T-helper 22 cell (primary cell): ENCODE measurements around the gene CEACAM5.
"Not testable (repeated sequence)": the region's sequence is repeated elsewhere in the genome, so short reads cannot be mapped to it uniquely, and the experiment has no call there.

Source experiments
- DNase-seq: peaks from one replicate; pipeline ENCODE4 v3.0.0-alpha.2; 2020; ENCODE audit warnings: low read depth

The CEACAM5 gene

DNA sequence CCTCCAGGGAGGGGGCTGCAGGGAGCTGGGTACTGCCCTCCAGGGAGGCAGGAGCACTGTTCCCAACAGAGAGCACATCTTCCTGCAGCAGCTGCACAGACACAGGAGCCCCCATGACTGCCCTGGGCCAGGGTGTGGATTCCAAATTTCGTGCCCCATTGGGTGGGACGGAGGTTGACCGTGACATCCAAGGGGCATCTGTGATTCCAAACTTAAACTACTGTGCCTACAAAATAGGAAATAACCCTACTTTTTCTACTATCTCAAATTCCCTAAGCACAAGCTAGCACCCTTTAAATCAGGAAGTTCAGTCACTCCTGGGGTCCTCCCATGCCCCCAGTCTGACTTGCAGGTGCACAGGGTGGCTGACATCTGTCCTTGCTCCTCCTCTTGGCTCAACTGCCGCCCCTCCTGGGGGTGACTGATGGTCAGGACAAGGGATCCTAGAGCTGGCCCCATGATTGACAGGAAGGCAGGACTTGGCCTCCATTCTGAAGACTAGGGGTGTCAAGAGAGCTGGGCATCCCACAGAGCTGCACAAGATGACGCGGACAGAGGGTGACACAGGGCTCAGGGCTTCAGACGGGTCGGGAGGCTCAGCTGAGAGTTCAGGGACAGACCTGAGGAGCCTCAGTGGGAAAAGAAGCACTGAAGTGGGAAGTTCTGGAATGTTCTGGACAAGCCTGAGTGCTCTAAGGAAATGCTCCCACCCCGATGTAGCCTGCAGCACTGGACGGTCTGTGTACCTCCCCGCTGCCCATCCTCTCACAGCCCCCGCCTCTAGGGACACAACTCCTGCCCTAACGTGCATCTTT, 7.8 kb upstream of the CEACAM5 start:
- no peak for DNase-seq

DNA sequence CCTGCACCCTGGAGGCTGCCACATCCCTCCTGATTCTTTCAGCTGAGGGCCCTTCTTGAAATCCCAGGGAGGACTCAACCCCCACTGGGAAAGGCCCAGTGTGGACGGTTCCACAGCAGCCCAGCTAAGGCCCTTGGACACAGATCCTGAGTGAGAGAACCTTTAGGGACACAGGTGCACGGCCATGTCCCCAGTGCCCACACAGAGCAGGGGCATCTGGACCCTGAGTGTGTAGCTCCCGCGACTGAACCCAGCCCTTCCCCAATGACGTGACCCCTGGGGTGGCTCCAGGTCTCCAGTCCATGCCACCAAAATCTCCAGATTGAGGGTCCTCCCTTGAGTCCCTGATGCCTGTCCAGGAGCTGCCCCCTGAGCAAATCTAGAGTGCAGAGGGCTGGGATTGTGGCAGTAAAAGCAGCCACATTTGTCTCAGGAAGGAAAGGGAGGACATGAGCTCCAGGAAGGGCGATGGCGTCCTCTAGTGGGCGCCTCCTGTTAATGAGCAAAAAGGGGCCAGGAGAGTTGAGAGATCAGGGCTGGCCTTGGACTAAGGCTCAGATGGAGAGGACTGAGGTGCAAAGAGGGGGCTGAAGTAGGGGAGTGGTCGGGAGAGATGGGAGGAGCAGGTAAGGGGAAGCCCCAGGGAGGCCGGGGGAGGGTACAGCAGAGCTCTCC, 6.9 kb upstream of the CEACAM5 start:
- DNase-seq: no peak

DNA sequence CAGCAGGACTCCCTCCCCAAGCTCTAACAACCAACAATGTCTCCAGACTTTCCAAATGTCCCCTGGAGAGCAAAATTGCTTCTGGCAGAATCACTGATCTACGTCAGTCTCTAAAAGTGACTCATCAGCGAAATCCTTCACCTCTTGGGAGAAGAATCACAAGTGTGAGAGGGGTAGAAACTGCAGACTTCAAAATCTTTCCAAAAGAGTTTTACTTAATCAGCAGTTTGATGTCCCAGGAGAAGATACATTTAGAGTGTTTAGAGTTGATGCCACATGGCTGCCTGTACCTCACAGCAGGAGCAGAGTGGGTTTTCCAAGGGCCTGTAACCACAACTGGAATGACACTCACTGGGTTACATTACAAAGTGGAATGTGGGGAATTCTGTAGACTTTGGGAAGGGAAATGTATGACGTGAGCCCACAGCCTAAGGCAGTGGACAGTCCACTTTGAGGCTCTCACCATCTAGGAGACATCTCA, 6.2 kb upstream of the CEACAM5 start:
- DNase-seq: no peak

DNA sequence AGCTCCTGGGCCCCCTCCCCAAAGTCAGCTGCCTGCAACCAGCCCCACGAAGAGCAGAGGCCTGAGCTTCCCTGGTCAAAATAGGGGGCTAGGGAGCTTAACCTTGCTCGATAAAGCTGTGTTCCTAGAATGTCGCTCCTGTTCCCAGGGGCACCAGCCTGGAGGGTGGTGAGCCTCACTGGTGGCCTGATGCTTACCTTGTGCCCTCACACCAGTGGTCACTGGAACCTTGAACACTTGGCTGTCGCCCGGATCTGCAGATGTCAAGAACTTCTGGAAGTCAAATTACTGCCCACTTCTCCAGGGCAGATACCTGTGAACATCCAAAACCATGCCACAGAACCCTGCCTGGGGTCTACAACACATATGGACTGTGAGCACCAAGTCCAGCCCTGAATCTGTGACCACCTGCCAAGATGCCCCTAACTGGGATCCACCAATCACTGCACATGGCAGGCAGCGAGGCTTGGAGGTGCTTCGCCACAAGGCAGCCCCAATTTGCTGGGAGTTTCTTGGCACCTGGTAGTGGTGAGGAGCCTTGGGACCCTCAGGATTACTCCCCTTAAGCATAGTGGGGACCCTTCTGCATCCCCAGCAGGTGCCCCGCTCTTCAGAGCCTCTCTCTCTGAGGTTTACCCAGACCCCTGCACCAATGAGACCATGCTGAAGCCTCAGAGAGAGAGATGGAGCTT, 4.7 kb upstream of the CEACAM5 start:
- DNase-seq: no peak

DNA sequence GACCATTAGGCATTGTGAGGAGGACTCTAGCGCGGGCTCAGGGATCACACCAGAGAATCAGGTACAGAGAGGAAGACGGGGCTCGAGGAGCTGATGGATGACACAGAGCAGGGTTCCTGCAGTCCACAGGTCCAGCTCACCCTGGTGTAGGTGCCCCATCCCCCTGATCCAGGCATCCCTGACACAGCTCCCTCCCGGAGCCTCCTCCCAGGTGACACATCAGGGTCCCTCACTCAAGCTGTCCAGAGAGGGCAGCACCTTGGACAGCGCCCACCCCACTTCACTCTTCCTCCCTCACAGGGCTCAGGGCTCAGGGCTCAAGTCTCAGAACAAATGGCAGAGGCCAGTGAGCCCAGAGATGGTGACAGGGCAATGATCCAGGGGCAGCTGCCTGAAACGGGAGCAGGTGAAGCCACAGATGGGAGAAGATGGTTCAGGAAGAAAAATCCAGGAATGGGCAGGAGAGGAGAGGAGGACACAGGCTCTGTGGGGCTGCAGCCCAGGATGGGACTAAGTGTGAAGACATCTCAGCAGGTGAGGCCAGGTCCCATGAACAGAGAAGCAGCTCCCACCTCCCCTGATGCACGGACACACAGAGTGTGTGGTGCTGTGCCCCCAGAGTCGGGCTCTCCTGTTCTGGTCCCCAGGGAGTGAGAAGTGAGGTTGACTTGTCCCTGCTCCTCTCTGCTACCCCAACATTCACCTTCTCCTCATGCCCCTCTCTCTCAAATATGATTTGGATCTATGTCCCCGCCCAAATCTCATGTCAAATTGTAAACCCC, 2.8 kb upstream of the CEACAM5 start:
- DNase-seq: no peak

DNA sequence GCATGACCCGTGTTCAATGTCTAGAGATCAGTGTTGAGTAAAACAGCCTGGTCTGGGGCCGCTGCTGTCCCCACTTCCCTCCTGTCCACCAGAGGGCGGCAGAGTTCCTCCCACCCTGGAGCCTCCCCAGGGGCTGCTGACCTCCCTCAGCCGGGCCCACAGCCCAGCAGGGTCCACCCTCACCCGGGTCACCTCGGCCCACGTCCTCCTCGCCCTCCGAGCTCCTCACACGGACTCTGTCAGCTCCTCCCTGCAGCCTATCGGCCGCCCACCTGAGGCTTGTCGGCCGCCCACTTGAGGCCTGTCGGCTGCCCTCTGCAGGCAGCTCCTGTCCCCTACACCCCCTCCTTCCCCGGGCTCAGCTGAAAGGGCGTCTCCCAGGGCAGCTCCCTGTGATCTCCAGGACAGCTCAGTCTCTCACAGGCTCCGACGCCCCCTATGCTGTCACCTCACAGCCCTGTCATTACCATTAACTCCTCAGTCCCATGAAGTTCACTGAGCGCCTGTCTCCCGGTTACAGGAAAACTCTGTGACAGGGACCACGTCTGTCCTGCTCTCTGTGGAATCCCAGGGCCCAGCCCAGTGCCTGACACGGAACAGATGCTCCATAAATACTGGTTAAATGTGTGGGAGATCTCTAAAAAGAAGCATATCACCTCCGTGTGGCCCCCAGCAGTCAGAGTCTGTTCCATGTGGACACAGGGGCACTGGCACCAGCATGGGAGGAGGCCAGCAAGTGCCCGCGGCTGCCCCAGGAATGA, 1.5 kb upstream of the CEACAM5 start:
- DNase-seq: peak; percentile 39

DNA sequence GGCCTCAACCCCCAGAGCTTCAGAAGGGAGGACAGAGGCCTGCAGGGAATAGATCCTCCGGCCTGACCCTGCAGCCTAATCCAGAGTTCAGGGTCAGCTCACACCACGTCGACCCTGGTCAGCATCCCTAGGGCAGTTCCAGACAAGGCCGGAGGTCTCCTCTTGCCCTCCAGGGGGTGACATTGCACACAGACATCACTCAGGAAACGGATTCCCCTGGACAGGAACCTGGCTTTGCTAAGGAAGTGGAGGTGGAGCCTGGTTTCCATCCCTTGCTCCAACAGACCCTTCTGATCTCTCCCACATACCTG, 969 bp upstream of the CEACAM5 start:
- no peak for DNase-seq

DNA sequence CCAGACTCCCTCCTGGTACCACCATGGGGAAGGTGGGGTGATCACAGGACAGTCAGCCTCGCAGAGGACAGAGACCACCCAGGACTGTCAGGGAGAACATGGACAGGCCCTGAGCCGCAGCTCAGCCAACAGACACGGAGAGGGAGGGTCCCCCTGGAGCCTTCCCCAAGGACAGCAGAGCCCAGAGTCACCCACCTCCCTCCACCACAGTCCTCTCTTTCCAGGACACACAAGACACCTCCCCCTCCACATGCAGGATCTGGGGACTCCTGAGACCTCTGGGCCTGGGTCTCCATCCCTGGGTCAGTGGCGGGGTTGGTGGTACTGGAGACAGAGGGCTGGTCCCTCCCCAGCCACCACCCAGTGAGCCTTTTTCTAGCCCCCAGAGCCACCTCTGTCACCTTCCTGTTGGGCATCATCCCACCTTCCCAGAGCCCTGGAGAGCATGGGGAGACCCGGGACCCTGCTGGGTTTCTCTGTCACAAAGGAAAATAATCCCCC, 505 bp upstream of the CEACAM5 start:
- no peak for DNase-seq

DNA sequence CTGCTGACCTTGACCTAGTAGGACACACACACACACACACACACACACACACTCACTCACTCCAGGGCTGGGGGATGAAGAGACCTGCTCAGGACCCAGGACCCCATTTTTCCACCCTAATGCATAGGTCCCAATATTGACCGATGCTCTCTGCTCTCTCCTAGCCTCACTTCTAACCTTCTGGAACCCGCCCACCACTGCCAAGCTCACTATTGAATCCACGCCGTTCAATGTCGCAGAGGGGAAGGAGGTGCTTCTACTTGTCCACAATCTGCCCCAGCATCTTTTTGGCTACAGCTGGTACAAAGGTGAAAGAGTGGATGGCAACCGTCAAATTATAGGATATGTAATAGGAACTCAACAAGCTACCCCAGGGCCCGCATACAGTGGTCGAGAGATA, 1.1 kb downstream of the CEACAM5 start:
- DNase-seq: not testable (repeated sequence)

DNA sequence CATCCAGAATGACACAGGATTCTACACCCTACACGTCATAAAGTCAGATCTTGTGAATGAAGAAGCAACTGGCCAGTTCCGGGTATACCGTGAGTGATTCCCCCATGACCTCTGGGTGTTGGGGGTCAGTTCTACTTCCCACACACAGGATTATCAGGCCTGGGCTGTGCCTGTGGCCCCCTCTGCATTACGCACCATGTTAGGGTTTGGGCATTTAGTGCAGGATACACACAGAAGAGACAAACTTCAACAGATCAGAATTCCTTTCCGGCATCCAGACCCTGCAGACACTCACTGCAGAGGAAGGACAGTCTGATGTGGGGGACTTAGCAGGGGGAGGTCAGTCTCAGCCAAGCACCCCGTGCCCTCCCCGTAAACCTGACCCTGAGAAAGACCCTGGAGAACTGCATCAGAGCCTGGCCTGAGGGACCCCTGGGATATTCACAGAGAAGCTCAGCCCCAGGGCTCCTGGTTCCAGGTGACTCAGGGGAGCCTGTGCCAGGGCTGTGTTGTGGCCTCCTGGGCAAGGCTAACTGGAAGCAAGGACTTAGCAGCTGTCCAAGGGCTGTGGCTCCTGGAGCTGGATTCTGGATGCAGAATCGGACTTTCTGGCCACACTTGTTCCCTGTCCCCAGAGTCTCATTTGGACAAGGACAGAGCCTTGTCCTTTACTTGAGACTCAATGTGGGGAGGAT, 1.7 kb downstream of the CEACAM5 start:
- DNase-seq: no peak

DNA sequence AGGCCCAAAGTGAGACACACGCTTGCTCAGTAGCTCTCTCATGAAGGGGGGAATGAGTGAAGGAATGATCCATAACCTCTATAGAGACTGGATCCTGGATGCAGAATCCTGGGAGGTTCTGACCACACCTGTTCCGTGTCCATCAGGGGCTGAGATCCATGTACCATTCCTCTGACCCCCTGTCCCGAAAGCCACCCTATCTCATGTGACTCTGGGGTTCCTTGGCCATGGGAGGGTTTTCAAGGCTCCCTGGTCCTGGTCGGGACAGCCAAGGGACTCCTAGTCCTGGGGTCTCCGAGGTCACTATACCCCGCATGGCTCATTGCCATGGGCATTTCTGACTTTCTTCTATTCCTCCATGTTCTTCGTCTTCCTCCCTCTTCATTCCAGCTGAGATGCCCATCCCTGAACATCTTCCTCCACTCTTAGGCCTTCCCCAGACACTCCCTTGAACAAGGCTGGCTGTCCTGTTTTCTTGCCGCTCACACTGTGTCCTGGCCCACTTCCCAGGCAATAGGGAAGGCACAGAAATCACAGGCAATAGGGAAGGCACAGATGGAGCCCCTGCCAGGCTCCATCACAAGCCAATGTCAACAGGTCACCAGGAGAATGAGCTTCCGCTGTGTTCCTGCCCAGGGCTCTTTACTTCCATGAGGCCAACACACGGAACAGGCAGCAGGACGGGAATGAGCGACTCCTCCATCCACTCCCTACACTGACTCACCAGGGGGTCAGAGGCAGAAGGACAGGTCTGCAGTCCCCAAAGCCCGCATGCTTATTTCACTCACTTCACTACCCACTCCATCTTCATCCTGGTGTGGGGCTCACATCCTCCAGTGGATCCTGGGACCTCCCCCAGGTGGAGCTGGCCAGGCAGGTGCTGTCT, 3.2 kb downstream of the CEACAM5 start:
- DNase-seq: no peak

DNA sequence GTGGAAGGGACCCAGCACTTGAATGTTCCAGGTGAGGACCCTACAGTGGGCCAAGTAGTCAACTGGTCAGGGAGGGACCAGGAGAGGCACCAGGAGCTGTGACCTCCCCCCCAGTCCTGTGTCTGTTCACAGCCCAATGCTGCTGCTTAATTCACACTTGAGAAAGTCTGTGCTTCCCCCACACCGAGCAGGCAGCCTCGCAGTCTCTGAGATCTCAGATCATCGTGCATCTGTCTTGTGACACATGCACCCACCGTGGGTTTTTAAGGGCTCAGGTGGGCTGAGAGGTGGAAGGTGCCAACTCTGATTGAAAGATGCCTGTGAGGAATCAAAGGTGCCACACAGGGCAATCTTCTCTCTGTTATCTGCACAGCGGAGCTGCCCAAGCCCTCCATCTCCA, 6.2 kb downstream of the CEACAM5 start:
- no peak for DNase-seq

DNA sequence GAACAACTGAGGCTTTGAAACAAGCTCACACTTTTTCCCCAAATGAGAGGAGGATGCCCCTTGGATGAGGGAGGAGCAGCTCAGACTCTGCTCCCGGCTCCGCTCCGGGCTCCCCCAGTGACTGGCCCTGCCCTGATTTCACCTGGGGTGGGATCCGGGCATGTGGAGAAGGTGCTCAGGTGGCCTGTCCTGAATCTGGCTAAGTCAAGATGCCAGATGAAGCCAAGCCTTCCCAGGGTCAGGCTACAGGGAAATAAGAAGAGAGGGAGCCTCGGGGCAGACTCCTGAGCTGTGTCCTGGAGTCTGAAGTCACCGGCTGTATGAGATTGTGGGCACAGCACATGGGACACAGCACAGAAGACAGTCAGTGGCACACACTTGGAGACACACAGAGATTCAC, 10.3 kb downstream of the CEACAM5 start:
- DNase-seq: no peak

DNA sequence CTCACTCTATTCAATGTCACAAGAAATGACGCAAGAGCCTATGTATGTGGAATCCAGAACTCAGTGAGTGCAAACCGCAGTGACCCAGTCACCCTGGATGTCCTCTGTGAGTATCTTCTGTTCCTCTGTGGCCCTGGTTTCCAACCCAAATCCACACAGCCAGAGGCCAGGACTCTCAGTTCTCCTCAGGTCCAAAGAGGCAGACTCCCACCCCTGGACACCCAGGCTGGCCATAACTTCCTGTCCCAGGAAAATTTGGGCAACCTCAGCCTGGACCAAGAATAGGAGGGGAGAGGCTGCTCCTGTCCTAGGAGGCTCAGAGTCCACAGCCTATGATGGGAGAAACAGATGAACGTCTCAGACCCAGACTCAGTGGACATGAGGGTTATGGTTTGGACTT, 11.7 kb downstream of the CEACAM5 start:
- DNase-seq: no peak

DNA sequence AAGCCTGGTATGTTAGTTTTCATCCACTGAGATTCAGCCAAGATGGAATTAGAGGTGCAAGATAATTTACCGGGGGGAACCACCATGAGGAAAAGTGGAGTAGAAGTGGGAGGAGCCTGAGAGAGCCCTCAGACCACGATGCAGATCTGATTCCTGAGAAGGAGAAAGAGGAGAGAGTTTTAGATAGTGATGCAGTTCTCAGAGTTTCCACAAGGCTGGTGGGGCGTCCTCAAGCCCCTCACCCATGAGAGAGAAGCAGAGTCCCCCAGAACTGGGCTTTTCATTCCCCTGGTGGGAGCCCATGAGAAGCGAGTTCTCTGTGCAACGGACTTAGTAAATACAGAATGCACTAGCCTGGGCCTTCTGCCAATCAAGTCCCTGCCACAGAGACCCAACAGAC, 18.1 kb downstream of the CEACAM5 start:
- no peak for DNase-seq

DNA sequence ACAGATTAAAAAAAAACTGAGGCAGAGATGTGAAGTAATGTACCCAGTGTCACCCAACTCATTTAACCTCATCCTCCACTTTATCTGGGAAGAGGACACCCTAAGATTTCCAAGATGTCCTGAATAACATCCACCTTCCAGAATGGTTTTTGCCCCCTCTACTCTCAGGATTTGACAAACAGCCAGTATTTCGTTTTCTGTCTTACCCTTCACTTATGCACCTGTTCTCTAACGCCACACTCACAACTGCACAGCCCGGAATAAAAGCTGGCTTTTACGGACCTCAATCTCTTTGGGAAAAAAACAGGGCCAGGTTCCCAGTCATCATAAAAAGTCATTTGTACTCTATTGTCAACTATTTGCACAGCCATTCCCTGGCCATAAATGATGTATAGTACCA, 25.7 kb downstream of the CEACAM5 start:
- no peak for DNase-seq

DNA sequence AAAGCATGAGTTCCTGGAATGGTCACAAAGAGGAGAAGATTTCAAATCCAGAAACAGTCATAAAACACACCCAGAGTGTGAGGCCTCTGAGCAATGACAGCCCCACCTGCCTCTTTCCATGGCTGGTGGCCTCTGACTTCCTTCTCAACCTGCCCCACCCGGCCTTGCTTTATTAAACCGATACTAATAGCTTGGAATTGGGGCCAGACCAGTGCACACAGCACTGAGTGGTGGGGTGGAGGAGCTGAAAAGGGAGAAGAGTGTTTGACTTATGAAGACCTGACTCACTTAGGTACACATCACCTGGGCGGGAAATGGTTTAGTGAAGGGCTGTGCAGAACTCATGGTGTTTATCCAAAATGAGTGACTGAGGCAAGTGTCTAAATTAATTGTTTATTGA, 26.2 kb downstream of the CEACAM5 start:
- DNase-seq: no peak

DNA sequence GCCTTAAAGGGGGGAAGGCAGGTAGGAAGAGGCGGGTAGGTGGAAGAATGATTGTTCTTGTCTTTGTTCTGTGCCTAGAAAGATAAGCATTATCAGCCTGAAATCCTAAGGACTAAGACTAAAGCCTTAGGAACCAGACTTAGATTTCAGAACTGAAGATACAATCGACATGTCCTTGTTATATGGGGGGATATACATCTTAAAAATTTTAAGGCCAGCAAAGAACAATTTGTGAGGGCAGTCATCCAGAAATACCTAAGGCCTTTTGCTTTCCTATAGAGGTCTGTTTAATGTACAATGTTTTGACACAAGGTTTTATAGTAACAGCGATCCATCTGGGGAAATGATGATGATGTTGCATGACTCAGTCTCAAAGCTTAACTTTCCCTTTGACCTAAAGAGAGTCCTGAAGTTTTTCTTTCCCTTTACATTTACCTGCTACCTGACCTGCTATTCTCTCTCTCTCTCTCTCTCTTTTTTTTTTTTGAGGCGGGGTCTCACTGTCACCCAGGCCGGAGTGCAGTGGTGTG, 26.7 kb downstream of the CEACAM5 start:
- no peak for DNase-seq

DNA sequence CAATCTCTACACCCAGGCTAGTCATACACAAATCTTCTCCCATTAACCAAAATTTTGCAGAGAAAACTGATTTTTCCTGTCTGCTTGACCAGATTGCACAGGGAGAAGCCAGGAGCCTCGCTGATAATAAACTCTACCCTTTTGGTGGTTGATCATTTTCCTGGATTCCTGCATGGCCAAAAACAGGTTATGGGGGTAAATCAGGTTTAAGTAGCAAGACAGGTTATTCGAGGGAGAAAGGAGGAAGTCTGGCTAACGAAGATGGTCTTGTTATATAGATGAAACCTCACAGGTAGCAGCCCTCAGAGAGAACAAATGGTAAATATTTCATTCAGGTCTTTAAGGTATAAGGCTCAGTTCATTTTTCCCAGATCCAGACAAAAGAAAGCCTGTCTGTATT, 30.9 kb downstream of the CEACAM5 start:
- DNase-seq: no peak
